IPS-18c (cell line): ENCODE results near the gene ZNF628.
A peak's percentile ranks its signal among the peaks of the same experiment; 100 is the strongest.

Source experiments
- H3K4me3 ChIP-seq: 2 replicates; pipeline ENCODE4 v1.7.0; 2013; ENCODE audit warnings: low read depth, mild to moderate bottlenecking, low read length, moderate library complexity; ENCODE audit not compliant: insufficient read depth
- H3K9me3 ChIP-seq: one replicate; pipeline ENCODE4 v1.6.1; 2013; ENCODE audit warnings: mild to moderate bottlenecking, low read length, moderate library complexity; ENCODE audit not compliant: control insufficient read depth, insufficient read depth

The ZNF628 gene

GRCh38 chr19:55461259-55461973 lies 15.0 kb upstream of the ZNF628 start, which contains the start of gene ISOC2:
ISOC2 (minus strand) TSS chr19:55461642; CDS start chr19:55456486, 5,156 bp downstream.
- no peaks in the 10 kb centered on the region for H3K9me3 ChIP-seq
- peak within 1 kb of the TSS; percentile 86 for H3K4me3 ChIP-seq

- H3K9me3 ChIP-seq, result no peaks in the 10 kb centered on the region
- H3K4me3 ChIP-seq, result peak overlapping the region; percentile 34
Observed at GRCh38 chr19:55461974-55462626, 14.3 kb upstream of the ZNF628 start.

DNA sequence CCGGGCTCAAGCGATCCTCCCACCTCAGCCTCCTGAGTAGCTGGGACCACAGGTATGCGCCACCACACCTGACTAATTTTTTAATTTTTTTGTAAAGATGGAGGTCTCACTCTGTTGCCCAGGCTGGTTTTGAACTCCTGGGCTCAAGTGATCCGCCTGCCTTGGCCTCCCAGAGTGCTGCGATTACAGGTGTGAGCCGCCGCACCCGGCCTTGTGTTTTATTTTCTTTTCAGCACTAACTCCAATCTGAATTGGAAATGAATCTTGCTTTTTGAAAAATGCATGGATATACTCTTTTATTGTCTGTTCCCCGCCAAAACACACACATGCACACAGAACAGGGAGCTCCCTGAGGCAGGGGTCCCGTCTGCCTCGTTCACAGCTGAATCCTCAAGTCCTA lies 13.7 kb upstream of the ZNF628 start:
- Histone ChIP-seq H3K9me3 (no peaks in the 10 kb centered on the region), H3K4me3 (no peak overlapping the region)

DNA sequence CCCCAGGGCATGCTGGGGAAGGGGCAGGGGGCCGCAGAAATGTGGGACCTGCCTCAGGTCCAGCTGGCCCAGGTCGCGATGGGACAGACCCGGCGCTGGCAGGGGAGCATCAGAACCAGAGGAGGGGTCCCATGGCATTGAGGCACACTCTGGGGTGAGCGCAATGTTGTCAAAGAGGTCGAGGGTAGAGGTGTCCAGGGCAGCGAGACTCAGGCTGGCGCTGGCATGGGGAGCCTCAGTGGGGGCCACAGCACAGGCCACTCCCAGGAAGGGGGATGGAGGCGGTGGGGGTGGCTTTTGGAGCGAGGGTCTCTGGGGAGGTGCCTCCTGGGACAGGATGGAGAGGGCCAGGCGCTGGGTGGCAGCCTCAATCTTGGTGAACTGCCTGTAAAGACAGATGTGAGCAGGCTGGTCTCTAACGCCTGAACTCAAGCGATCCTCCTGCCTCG lies 12.8 kb upstream of the ZNF628 start:
- no peaks in the 10 kb centered on the region for H3K9me3 ChIP-seq
- H3K4me3 ChIP-seq, result no peak overlapping the region

DNA sequence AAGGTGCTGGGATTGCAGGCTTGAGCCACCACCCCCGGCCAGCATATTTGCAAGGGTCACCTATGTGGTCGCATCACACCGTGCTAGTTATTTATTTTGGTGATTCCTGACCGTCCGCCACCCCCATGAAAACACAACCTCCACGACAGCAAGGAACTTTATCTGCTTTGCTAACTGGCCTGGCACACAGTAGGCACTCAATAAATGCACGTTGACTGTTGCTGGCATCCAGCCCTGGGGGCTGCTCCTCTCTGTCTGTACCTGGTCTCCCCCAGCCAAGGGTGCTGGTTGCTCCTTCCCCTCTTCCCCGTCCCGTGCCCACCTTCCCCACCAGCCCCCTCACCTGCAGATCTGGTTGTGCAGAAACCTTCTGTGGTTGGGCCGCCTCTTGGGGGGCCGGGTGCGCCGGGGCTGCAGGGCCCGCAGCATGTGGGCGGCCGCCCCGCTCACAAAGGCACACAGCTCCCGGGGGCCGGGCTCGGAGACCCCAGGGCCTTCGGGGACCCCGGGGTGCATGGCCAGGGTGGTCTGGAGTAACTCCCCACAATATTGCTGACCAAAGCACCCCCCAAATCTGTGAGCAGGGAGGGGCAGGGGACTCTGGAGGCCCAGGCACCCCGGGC lies 12.3 kb upstream of the ZNF628 start:
- Histone ChIP-seq H3K4me3 (peak overlapping the region; percentile 9; the same call in 1 of the 2 replicates), H3K9me3 (no peaks in the 10 kb centered on the region)

- H3K9me3 ChIP-seq, result no peaks in the 10 kb centered on the region
- peak within 1 kb of the TSS; percentile 20 for H3K4me3 ChIP-seq
Observed at GRCh38 chr19:55464662-55465054, 11.8 kb upstream of the ZNF628 start, which contains the start of gene C19orf85. C19orf85 (minus strand) TSS chr19:55464751; CDS start chr19:55464554, 197 bp downstream.

DNA sequence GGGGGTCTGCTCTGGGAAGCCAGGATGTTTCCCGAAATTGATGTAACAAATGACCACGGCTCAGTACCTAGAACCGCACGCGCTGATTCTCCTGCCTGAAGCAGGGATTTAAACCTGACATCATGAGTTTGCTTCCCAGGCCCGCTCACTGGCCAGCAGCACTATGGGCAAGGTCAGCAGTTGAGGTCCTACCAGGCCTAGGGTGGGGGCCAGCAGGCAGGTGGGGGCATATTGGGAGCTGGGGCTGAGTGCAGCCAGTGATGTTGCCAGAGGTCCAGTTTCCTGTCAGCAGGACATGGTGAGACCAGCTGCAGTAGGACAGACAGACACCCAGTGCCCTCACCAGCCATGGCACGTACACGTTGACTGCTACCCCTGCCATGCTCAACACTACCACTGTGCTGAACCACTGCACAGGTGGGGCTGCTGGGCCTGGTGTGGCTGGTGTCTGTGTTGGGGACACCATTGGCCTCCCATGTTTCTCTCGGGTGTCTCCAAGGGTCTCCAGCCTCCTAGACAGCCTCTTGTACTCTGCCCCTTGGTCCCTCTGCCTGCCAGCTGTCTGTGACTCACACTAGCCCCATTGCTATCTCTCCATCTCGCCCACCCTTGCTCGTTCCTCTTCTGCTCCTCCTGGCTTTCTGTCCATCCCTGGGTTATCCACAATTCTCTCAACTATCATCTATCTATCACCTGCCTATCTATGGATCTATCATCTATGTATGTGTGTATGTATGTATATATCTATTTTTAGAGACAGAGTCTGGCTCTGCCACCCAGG lies 10.8 kb upstream of the ZNF628 start:
- no peak overlapping the region for H3K4me3 ChIP-seq

DNA sequence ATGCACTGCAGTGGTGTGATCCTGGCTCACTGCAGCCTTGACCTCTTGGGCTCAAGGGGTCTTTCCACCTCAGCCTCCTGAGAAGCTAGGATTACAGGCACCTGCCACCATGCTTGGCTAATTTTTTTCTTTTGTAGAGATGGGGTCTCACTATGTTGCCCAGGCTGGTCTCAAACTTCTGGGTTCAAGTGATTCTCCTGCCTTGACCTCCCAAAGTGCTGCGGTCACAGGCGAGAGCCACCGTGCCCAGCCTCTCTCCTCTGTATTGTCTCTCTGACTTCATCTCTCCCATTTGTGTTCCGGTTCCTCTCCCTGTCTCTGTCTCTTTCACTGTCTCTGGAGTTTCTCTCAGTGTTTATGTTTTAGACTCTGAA lies 10.2 kb upstream of the ZNF628 start:
- H3K4me3 ChIP-seq, result no peak overlapping the region

More for the DNA sequence above, 10.8 kb upstream of the ZNF628 start:
- no peaks in the 10 kb centered on the region for H3K9me3 ChIP-seq

GRCh38 chr19:55467236-55468053 lies 9.0 kb upstream of the ZNF628 start:
- no peak overlapping the region for H3K4me3 ChIP-seq

More for the DNA sequence above, 10.2 kb upstream of the ZNF628 start:
- H3K9me3 ChIP-seq, result no peaks in the 10 kb centered on the region

GRCh38 chr19:55468054-55468393 lies 8.4 kb upstream of the ZNF628 start:
- Histone ChIP-seq H3K4me3 (no peak overlapping the region), H3K9me3 (no peaks in the 10 kb centered on the region)

More at GRCh38 chr19:55467236-55468053, 9.0 kb upstream of the ZNF628 start:
- no peaks in the 10 kb centered on the region for H3K9me3 ChIP-seq

DNA sequence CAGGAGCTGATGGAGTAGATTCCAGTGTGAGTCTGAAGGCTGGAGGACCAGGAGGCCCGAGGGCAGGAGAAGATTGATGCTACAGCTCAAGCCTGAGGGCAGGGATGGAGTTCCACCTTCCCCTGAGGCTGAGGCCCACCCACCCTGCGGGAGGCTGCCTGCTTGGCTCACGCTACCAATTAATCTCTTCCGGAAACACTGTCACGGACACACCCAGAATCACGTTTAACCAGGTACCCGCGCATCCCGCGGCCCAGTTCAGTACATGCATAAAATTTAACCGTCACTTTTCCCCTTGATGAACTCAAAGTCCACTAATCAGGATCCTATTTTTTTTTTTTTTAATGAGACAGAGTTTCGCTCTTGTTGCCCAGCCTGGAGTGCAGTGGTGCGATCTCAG lies 5.2 kb upstream of the ZNF628 start:
- no peaks in the 10 kb centered on the region for H3K9me3 ChIP-seq
- H3K4me3 ChIP-seq, result no peak overlapping the region

- Histone ChIP-seq H3K4me3 (no peak overlapping the region), H3K9me3 (no peaks in the 10 kb centered on the region)
Observed at GRCh38 chr19:55472463-55472862, 4.0 kb upstream of the ZNF628 start.

- H3K9me3 ChIP-seq, result no peaks in the 10 kb centered on the region
- 0 out of 2 replicates have a peak overlapping the region, but pooled peaks have one; percentile 6 for H3K4me3 ChIP-seq
Observed at GRCh38 chr19:55473225-55474012, 3.0 kb upstream of the ZNF628 start.

DNA sequence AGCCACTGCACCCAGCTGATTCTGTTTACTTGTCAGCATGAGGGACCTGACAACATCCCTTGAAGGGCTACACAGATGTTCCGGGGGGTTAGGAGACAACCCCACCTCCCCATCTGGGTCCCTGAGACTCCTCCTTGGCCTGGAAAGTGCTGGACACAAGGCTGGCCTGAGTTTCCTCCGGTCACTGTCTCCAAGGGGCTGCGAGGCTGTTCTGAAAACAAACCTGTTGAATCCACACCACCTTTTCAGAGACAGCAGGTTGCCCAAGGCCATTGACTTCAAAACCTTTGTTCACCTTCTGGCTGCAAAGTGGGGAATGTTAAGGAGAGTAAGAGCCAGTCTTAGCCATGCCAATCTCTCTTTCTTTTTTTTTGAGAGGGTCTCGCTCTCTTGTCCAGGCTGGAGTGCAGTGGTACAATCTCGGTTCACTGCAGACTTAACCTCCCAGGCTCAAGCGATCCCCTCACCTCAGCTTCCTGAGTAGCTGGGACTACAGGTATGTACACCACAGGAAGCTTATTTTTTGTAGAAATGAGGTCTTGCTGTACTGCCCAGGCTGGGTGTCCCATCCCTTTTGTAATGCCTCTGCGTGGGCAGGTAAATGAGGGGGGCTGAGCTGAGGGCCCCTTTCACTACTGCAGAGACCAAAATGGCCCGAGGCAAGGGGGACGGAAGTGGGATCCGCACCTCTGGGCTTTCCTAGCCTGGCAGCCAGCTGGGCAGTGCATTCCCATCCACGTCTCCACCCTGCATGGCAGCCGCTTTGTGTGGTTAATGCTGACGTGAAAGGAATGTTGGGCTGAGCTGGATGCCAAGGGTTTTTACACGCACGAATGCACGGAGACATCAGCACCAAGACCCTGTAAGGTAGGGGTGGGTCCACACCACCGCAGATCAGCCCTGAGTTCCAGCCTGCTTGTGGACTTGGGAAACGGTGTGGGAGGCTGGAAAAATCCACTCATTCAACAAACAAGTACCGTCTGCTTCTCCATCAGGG lies 1.9 kb upstream of the ZNF628 start:
- Histone ChIP-seq H3K4me3 (no peak overlapping the region), H3K9me3 (no peaks in the 10 kb centered on the region)

GRCh38 chr19:55477905-55478304 lies 1.5 kb downstream of the ZNF628 start:
- Histone ChIP-seq H3K4me3 (no peak overlapping the region), H3K9me3 (no peaks in the 10 kb centered on the region)
